Activated naive CD4-positive, alpha-beta T cell treated with anti-CD3 and anti-CD28 coated beads, Interleukin-2, amount 10 ng/mL, durations not matched to agents 7 days and 5 days (primary cell): ENCODE results near the gene PGM5.

ENCODE experiments used
- CTCF ChIA-PET: fragments of 350-600 bp; sonication (Branson Sonifier 250); formaldehyde crosslinking; loops from one replicate; lab custom pipeline; 2021; ENCODE audit warnings: antibody characterized with exemption; lab: Charles Lee
- DNase-seq: peaks from one replicate; pipeline ENCODE4 v3.0.0-alpha.2; 2020
- H3K27ac Mint-ChIP-seq: one replicate; pipeline ENCODE4 v1.8.0; 2021; ENCODE audit warnings: mild to moderate bottlenecking, moderate library complexity, mixed read lengths
- H3K27me3 Mint-ChIP-seq: one replicate; pipeline ENCODE4 v1.8.0; 2021; ENCODE audit warnings: mild to moderate bottlenecking, mixed read lengths
- H3K36me3 Mint-ChIP-seq: one replicate; pipeline ENCODE4 v1.8.0; 2021; ENCODE audit warnings: mixed read lengths
- H3K4me1 Mint-ChIP-seq: one replicate; pipeline ENCODE4 v1.8.0; 2021; ENCODE audit warnings: mixed read lengths
- H3K4me3 Mint-ChIP-seq: one replicate; pipeline ENCODE4 v1.8.0; 2021; ENCODE audit warnings: mild to moderate bottlenecking, moderate library complexity, mixed read lengths
- H3K9me3 Mint-ChIP-seq: one replicate; pipeline ENCODE4 v1.8.0; 2021; ENCODE audit warnings: mixed read lengths

PGM5 gene

GRCh38 chr9:68536876-68537615, 180.6 kb downstream of the PGM5 start:
- no peak overlapping the region for H3K27ac Mint-ChIP-seq
- no peak for DNase-seq
- H3K27me3 Mint-ChIP-seq: peaks cover 9% of the 10 kb centered on the region
- CTCF ChIA-PET: interaction anchor here (0.5 kb wide), 1 partner anchor 29 kb away, joined by 3 read pairs; no protein-coding TSS in a partner anchor
- no peaks in the 10 kb centered on the region for H3K4me1 Mint-ChIP-seq
- no peak overlapping the region for H3K4me3 Mint-ChIP-seq
- no peaks in the 10 kb centered on the region for H3K9me3 Mint-ChIP-seq
- no peaks in the 10 kb centered on the region for H3K36me3 Mint-ChIP-seq

- CTCF ChIA-PET: interaction anchor here (0.5 kb wide), 1 partner anchor 29 kb away, joined by 3 read pairs; no protein-coding TSS in a partner anchor
- Mint-ChIP-seq H3K9me3 (no peaks in the 10 kb centered on the region), H3K27ac (no peak overlapping the region), H3K27me3 (peaks cover 9% of the 10 kb centered on the region), H3K4me1 (no peaks in the 10 kb centered on the region), H3K4me3 (no peak overlapping the region), H3K36me3 (no peaks in the 10 kb centered on the region)
- DNase-seq: no peak
Observed at GRCh38 chr9:68537616-68537880, 181.1 kb downstream of the PGM5 start.

GRCh38 chr9:68538200-68538599, 181.8 kb downstream of the PGM5 start:
- H3K27me3 Mint-ChIP-seq: peaks cover 11% of the 10 kb centered on the region
- no peak overlapping the region for H3K27ac Mint-ChIP-seq
- no peaks in the 10 kb centered on the region for H3K9me3 Mint-ChIP-seq
- H3K4me3 Mint-ChIP-seq: no peak overlapping the region
- DNase-seq: no peak
- no peaks in the 10 kb centered on the region for H3K36me3 Mint-ChIP-seq
- H3K4me1 Mint-ChIP-seq: no peaks in the 10 kb centered on the region
- CTCF ChIA-PET: interaction anchor here (0.6 kb wide), 1 partner anchor 845 kb away, joined by 3 read pairs; no protein-coding TSS in a partner anchor

GRCh38 chr9:68540712-68541535, 184.5 kb downstream of the PGM5 start, which contains the start of gene TMEM252:
Gene TMEM252, minus strand, starts transcription at chr9:68540883. Its CDS starts 69 bp downstream, at chr9:68540814.
- DNase-seq: no peak
- Mint-ChIP-seq H3K9me3 (no peaks in the 10 kb centered on the region), H3K27ac (no peak within 1 kb of the TSS), H3K27me3 (peaks cover 14% of the 10 kb centered on the region), H3K4me1 (no peaks in the 10 kb centered on the region), H3K4me3 (no peak within 1 kb of the TSS), H3K36me3 (no peaks in the 10 kb centered on the region)
- CTCF ChIA-PET: interaction anchor here (0.7 to 3.1 kb wide), 2 partner anchors 19 to 27 kb away, joined by 3 to 7 read pairs; no protein-coding TSS in a partner anchor

- no peaks in the 10 kb centered on the region for H3K36me3 Mint-ChIP-seq
- CTCF ChIA-PET: interaction anchor here (1.2 to 3.1 kb wide), 2 partner anchors 18 to 26 kb away, joined by 3 to 7 read pairs; no protein-coding TSS in a partner anchor
- H3K4me3 Mint-ChIP-seq: no peak overlapping the region
- peaks cover 14% of the 10 kb centered on the region for H3K27me3 Mint-ChIP-seq
- no peak for DNase-seq
- H3K27ac Mint-ChIP-seq: no peak overlapping the region
- H3K4me1 Mint-ChIP-seq: peaks cover 3% of the 10 kb centered on the region
- no peaks in the 10 kb centered on the region for H3K9me3 Mint-ChIP-seq
Observed at GRCh38 chr9:68541568-68541967, 185.2 kb downstream of the PGM5 start.

- H3K4me3 Mint-ChIP-seq: no peak overlapping the region
- DNase-seq: no peak
- H3K36me3 Mint-ChIP-seq: no peaks in the 10 kb centered on the region
- H3K27ac Mint-ChIP-seq: no peak overlapping the region
- no peaks in the 10 kb centered on the region for H3K9me3 Mint-ChIP-seq
- H3K27me3 Mint-ChIP-seq: peaks cover 14% of the 10 kb centered on the region
- CTCF ChIA-PET: no interaction called here
- H3K4me1 Mint-ChIP-seq: peaks cover 10% of the 10 kb centered on the region
Observed at GRCh38 chr9:68545033-68545705, 188.8 kb downstream of the PGM5 start.

GRCh38 chr9:68546596-68547390, 190.4 kb downstream of the PGM5 start:
- Mint-ChIP-seq H3K4me1 (peaks cover 10% of the 10 kb centered on the region), H3K9me3 (no peaks in the 10 kb centered on the region), H3K4me3 (no peak overlapping the region), H3K36me3 (no peaks in the 10 kb centered on the region), H3K27ac (peak overlapping the region; percentile 43), H3K27me3 (peaks cover 14% of the 10 kb centered on the region)
- DNase-seq: no peak
- CTCF ChIA-PET: no interaction called here

GRCh38 chr9:68547417-68547816, 191.0 kb downstream of the PGM5 start:
- Mint-ChIP-seq H3K27me3 (peaks cover 17% of the 10 kb centered on the region), H3K27ac (no peak overlapping the region), H3K4me1 (peaks cover 10% of the 10 kb centered on the region), H3K9me3 (no peaks in the 10 kb centered on the region), H3K36me3 (no peaks in the 10 kb centered on the region), H3K4me3 (no peak overlapping the region)
- DNase-seq: no peak
- CTCF ChIA-PET: interaction anchor here (1.3 kb wide), 1 partner anchor 12 kb away, joined by 4 read pairs; no protein-coding TSS in a partner anchor

- H3K27me3 Mint-ChIP-seq: peaks cover 16% of the 10 kb centered on the region
- DNase-seq: no peak
- H3K4me1 Mint-ChIP-seq: peaks cover 10% of the 10 kb centered on the region
- H3K36me3 Mint-ChIP-seq: no peaks in the 10 kb centered on the region
- H3K4me3 Mint-ChIP-seq: no peak overlapping the region
- no peak overlapping the region for H3K27ac Mint-ChIP-seq
- CTCF ChIA-PET: interaction anchor here (1.3 kb wide), 1 partner anchor 11 kb away, joined by 4 read pairs; no protein-coding TSS in a partner anchor
- H3K9me3 Mint-ChIP-seq: no peaks in the 10 kb centered on the region
Observed at GRCh38 chr9:68548241-68548640, 191.8 kb downstream of the PGM5 start.

- Mint-ChIP-seq H3K4me3 (no peak overlapping the region), H3K36me3 (no peaks in the 10 kb centered on the region), H3K9me3 (no peaks in the 10 kb centered on the region), H3K27me3 (peaks cover 13% of the 10 kb centered on the region), H3K27ac (no peak overlapping the region), H3K4me1 (peaks cover 10% of the 10 kb centered on the region)
- CTCF ChIA-PET: interaction anchor here (1.4 kb wide), 1 partner anchor 9 kb away, joined by 5 read pairs; no protein-coding TSS in a partner anchor
- DNase-seq: no peak
Observed at GRCh38 chr9:68551191-68551590, 194.8 kb downstream of the PGM5 start.

GRCh38 chr9:68552700-68553476, 196.5 kb downstream of the PGM5 start:
- no peak overlapping the region for H3K4me3 Mint-ChIP-seq
- CTCF ChIA-PET: no interaction called here
- no peaks in the 10 kb centered on the region for H3K36me3 Mint-ChIP-seq

GRCh38 chr9:68555437-68556150, 199.2 kb downstream of the PGM5 start:
- Mint-ChIP-seq H3K27me3 (peaks cover 24% of the 10 kb centered on the region), H3K4me1 (peaks cover 10% of the 10 kb centered on the region), H3K36me3 (no peaks in the 10 kb centered on the region), H3K27ac (no peak overlapping the region), H3K9me3 (no peaks in the 10 kb centered on the region), H3K4me3 (no peak overlapping the region)
- CTCF ChIA-PET: interaction anchor here (0.6 to 1.4 kb wide), 3 partner anchors 13 to 26 kb away, joined by 3 to 4 read pairs (median 3); no protein-coding TSS in a partner anchor
- no peak for DNase-seq

More at GRCh38 chr9:68552700-68553476, 196.5 kb downstream of the PGM5 start:
- peaks cover 22% of the 10 kb centered on the region for H3K27me3 Mint-ChIP-seq
- DNase-seq: no peak
- no peaks in the 10 kb centered on the region for H3K9me3 Mint-ChIP-seq
- H3K4me1 Mint-ChIP-seq: no peaks in the 10 kb centered on the region
- H3K27ac Mint-ChIP-seq: no peak overlapping the region
